ENCODE data around the gene TNPO2.

The TNPO2 gene

DNA sequence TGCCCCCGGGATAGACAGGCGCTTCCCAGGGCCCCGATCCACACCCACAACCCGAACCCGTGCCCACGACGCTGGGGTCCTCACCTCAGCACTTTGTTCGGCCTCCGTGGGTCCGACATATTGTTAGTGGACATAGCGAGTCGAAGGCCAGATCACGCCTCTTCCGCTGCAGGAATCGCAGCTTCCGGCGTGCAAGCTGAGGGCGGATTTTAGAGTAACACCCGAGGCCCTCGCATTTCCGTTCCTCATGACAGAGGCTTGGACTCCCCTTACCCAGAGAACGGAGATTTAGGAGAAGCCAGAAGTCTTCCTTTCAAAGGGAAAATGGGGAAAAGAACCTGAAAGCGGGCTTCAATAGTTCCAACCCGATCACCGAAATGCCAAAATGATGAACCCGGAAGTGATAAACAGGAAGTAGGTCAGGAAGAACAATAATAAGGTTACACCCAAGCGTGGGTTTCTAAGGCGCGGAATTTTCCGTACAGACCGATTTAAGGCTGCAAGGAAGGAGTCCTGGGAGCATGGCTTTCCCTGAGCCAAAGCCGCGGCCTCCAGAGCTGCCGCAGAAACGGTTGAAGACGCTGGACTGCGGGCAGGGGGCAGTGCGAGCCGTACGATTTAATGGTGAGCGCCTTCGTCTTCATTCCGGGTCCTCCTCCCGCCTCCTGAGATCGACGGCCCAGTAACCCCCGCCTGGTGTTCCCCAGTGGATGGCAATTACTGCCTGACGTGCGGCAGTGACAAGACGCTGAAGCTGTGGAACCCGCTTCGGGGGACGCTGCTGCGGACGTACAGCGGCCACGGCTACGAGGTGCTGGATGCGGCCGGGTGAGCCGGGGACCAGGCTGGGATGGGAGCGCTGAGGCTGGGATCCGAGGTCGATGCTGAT, 54.2 kb downstream of the TNPO2 start:
- TF ChIP-seq POLR2AphosphoS5 (IDR thresholded peaks at IDR 0.05; ENCODE audit: low read depth, low read length) (peak; percentile 72), TAF1 (IDR thresholded peaks at IDR 0.05; ENCODE audit: borderline replicate concordance, low read depth, low read length) (0 out of 2 replicates have a peak, but pooled peaks have one; percentile 24), POLR2A (IDR thresholded peaks at IDR 0.05; ENCODE audit: low read depth, low read length) (peak; percentile 72; the same call in 1 of the 2 replicates)
- peak; percentile 99 for FAIRE-seq
- DNase-seq (ENCODE audit: insufficient read length), result peak; percentile 68

DNA sequence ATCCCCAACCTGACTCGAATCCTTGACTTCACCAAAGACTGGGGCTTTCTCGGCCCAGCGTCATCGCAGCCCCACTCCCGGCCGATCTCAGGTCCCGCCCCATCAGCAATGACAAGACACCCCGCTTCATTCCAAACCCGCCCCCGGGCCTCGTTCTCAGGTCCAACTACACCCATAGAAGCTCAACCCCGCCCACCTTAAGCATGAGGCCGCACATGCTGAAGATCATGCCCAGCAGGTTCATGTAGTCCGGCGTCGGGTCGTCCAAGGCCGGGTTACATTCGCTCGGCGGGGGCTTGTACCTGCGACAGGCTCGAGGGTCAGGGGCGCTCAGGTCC, 54.8 kb downstream of the TNPO2 start:
- no peak for TF ChIP-seq TAF1 (IDR thresholded peaks at IDR 0.05; ENCODE audit: borderline replicate concordance, low read depth, low read length)
- TF ChIP-seq POLR2AphosphoS5 (IDR thresholded peaks at IDR 0.05; ENCODE audit: low read depth, low read length), result no peak
- no peak for TF ChIP-seq POLR2A (IDR thresholded peaks at IDR 0.05; ENCODE audit: low read depth, low read length)
- DNase-seq (ENCODE audit: insufficient read length), result no peak
- no peak for FAIRE-seq

DNA sequence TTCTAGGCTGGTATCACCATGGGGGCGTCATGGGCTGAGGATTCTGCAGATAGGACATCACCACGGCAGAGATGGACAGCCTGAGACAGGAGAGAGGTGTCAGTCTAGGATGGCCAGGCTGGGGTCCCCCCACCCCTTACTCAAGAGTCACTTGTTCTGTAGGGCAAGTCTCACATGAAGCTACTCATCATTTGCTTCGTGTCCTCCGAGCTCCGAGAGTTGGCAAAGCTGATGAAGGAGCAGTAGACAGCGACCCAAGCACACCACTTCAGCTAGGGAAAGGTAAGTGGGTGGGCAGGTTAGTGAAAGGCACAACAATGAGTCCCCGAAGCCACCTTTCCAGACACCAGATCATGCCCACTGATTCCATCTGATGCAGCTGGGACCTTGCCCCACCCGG, 55.4 kb downstream of the TNPO2 start:
- FAIRE-seq, result no peak
- DNase-seq (ENCODE audit: insufficient read length), result no peak
- TF ChIP-seq TAF1 (IDR thresholded peaks at IDR 0.05; ENCODE audit: borderline replicate concordance, low read depth, low read length) (no peak), POLR2AphosphoS5 (IDR thresholded peaks at IDR 0.05; ENCODE audit: low read depth, low read length) (no peak), POLR2A (IDR thresholded peaks at IDR 0.05; ENCODE audit: low read depth, low read length) (no peak)

DNA sequence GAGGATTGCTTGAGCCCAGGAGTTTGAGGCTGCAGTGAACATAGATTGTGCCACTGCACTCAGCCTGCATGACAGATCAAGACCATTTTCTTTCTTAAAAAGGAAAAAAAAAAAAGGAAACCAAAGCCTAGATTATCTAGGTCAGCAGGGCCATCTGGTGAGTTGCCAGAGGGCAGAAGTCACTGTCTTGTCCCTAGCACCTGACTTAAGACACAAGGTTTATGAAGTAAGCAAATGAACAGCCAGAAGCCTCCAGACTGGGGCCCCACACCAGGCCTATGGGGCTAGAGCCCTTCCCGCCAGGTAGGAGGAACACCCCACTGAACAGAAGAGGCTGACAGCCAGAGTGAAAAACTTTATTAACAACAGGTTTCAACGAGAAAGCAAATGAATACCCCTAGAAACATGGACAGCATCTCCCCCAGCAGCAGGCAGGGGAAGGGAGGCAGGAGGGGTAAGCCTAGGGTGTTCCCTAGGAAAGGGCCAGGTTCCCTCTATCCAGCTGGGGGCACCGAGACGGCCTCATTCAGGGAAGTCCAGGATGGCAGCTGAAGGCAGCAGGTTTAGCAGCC, 55.9 kb downstream of the TNPO2 start:
- TF ChIP-seq POLR2A (IDR thresholded peaks at IDR 0.05; ENCODE audit: low read depth, low read length) (no peak), TAF1 (IDR thresholded peaks at IDR 0.05; ENCODE audit: borderline replicate concordance, low read depth, low read length) (no peak)
- DNase-seq (ENCODE audit: insufficient read length) (no peak), FAIRE-seq (no peak)

DNA sequence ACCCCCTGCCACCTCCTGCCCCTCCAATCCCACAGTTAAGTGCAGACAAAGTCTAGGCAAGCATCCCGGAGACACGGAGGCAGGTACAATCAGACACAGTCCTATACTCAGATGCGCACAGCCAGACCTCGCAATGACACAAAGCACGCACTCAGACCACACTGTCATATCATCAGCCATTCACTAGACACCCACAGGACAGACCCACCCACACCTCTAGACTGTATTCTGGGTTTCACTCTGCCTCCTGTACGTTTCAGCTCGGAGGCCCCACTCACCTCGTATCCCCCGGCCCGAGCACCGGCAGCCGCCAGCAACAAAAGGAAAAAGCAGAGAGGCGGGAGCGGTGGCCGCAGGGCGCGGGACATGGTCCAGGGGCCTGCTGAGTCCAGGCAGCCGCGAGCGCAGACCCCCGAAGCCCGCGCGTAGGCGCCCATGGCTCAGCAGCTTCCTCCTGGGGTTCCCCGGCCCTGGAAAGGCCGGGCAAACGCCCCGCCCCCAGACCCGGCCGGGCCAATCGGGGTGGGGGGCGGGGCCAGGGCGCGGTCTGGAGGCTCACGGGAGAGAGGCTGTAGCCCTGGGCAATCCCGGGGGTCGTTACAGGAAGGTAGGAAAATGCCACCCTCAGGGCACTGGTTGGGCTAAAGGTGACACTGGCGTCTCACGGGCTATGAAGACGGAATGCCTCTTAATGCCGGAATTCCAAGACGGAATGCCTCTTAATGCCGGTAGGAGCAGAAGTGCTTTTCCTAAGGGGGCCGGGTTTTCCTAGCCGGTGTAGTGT, 57.3 kb downstream of the TNPO2 start, which contains the start of the genes MAN2B1 and WDR83:
TSS of gene MAN2B1 (minus strand) at position 478 of the 784 bp plus-strand sequence. CDS start at position 437, 41 bp downstream.
TSS of gene WDR83 (plus strand) at position 543 of the 784 bp plus-strand sequence. CDS start 2,984 bp downstream, outside the sequence.
- FAIRE-seq (peak; percentile 92), DNase-seq (ENCODE audit: insufficient read length) (peak; percentile 96)
- TF ChIP-seq TAF1 (IDR thresholded peaks at IDR 0.05; ENCODE audit: borderline replicate concordance, low read depth, low read length) (peak; percentile 71; the same call in 1 of the 2 replicates), POLR2AphosphoS5 (IDR thresholded peaks at IDR 0.05; ENCODE audit: low read depth, low read length) (peak; percentile 52; the same call in 1 of the 2 replicates), POLR2A (IDR thresholded peaks at IDR 0.05; ENCODE audit: low read depth, low read length) (peak; percentile 75; the same call in 1 of the 2 replicates)

DNA sequence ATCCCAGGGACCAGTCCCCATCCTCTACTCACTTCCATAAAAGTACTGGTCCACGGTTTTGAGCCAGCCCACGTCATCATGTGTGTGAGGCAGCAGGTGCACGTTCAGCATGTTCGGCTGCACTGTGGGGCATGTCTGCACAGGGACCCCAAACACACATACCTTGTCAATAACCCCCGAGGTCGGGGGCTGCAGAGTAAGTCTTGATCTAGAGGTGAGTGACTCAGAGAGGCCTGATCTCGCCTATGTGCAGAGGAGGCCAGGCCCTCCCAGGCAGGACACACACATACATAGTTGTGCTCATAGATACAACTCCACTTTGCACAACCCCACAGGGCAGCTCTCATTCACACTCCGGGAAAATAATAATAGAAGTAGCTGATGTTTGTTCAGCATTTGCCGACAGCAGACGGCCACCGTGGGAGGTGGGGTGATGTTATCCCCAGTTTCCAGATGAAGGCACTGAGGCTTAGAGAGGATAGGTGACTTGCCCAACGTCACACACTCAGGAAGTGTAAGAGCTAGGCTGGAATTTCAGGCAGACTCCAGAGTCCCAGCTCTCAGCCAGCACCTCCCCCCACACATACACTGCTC, 58.0 kb downstream of the TNPO2 start:
- DNase-seq (ENCODE audit: insufficient read length) (no peak), FAIRE-seq (peak; percentile 53)
- TF ChIP-seq POLR2A (IDR thresholded peaks at IDR 0.05; ENCODE audit: low read depth, low read length) (no peak), TAF1 (IDR thresholded peaks at IDR 0.05; ENCODE audit: borderline replicate concordance, low read depth, low read length) (no peak), POLR2AphosphoS5 (IDR thresholded peaks at IDR 0.05; ENCODE audit: low read depth, low read length) (no peak)

DNA sequence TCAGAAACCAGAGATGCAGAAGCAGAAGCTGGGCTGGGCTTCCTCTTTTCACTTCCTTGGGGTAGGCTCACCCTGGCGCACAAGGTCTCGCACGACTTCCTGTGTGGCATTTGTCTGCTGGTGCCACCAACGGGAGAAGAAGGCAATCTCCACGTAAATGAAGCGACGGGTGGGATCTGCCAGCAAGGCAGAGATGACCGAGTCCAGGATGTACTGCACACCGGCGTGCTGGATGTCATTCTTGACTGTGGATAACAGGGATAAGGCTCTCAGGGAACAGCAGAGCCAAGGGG, 58.5 kb downstream of the TNPO2 start:
- DNase-seq (ENCODE audit: insufficient read length), result peak; percentile 73

DNA sequence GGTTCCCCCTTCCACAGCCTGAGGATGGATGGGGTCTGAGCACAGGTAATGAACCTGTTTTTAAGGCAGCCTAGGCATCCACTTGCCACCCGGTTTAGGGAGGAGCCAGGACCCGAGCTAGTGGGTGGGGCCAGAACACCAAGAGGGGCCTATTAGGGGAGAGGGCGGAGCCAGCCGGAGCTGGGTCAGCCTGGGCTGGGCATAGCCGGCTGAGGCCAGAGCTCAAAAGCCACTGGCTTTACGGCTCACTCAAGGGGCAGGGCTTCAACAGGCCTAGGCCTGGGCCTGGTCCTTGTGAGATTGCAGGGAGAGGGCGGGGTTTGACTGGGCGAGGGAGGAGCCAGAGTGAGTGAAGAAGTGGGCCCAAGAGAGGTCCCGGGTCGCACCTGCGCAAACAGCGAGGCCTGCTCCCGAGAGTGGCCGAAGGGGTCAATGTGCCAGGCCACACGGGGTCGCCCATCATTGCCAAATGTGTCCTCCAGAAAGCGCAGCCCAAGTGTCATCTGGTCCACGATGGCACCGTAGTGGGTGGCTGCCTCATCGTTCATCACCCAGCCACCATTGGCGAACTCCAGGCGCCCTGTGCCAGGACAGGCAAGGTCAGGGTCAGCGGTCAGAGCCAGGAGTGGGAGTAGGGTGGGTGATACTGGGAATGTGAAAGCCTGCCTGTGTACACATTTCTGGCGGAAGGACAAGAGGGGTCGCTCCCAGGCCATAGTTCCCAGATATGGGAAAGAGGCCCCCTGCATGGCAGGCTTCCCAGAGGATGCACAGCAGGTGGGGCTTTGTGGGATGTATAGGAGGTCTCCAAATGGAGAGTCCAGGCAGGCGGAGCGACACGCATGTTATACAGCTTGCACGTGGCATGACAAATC, 59.1 kb downstream of the TNPO2 start:
- DNase-seq (ENCODE audit: insufficient read length), result no peak
- TF ChIP-seq POLR2AphosphoS5 (IDR thresholded peaks at IDR 0.05; ENCODE audit: low read depth, low read length) (no peak), POLR2A (IDR thresholded peaks at IDR 0.05; ENCODE audit: low read depth, low read length) (0 out of 2 replicates have a peak, but pooled peaks have one; percentile 28)
- no peak for FAIRE-seq

More for the DNA sequence above, 58.5 kb downstream of the TNPO2 start:
- FAIRE-seq, result peak; percentile 91
- no peak for TF ChIP-seq POLR2AphosphoS5 (IDR thresholded peaks at IDR 0.05; ENCODE audit: low read depth, low read length)
- no peak for TF ChIP-seq POLR2A (IDR thresholded peaks at IDR 0.05; ENCODE audit: low read depth, low read length)
- TF ChIP-seq TAF1 (IDR thresholded peaks at IDR 0.05; ENCODE audit: borderline replicate concordance, low read depth, low read length), result 0 out of 2 replicates have a peak, but pooled peaks have one; percentile 22

DNA sequence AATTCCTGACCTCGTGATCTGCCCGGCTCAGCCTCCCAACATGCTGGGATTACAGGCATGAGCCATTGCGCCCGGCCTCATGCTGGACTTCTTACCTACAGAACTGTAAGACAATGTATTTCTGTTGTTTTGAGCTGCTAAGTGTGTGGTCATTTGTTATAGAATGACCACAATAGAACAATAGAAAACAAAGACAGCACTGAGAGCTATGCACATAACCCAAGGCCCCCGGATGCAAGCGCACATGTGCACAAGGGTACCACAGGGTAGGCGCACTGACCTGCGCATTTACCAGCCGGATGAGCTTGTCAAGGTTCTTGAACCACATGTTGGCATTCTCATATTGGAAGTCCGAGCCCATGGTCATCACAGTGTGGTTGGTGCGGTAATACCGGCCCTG, 62.8 kb downstream of the TNPO2 start:
- TF ChIP-seq POLR2AphosphoS5 (IDR thresholded peaks at IDR 0.05; ENCODE audit: low read depth, low read length), result no peak
- TF ChIP-seq POLR2A (IDR thresholded peaks at IDR 0.05; ENCODE audit: low read depth, low read length), result no peak
- FAIRE-seq, result no peak
- DNase-seq (ENCODE audit: insufficient read length), result no peak

DNA sequence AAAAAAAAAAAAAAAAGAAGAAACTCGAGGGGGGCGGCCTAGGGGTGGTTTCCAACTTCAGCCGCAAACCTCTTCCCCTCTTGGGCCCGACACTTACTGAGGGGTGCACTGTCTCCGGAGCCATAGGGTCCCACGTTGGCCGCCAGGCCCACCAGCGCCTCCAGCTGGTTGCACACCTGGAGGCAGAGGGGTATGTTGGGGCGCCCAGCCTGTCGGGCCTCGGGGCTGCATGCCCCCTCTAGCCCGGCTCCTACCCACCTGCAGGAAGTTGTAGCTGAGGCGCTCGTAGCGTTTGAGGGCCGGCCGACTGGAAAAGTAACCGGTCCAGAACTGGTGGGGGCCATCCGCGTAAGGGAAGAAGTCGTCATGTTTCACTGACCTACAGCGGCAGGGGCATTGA, 65.8 kb downstream of the TNPO2 start:
- no peak for FAIRE-seq
- TF ChIP-seq TAF1 (IDR thresholded peaks at IDR 0.05; ENCODE audit: borderline replicate concordance, low read depth, low read length), result no peak
- TF ChIP-seq POLR2AphosphoS5 (IDR thresholded peaks at IDR 0.05; ENCODE audit: low read depth, low read length), result no peak
- TF ChIP-seq POLR2A (IDR thresholded peaks at IDR 0.05; ENCODE audit: low read depth, low read length), result no peak
- DNase-seq (ENCODE audit: insufficient read length), result no peak

Data from GM12892 (cell line).